Fibroblast of pulmonary artery (primary cell): Measurements from ENCODE around the gene BRINP1.

ENCODE experiments used
- DNase-seq: peaks from one replicate; pipeline ENCODE4 v3.0.0-alpha.2; 2010; ENCODE audit warnings: low read depth
- H3K4me3 ChIP-seq: replicated peaks from 2 replicates; pipeline ENCODE4 v1.5.1; 2011; ENCODE audit warnings: low read depth, mild to moderate bottlenecking, control low read depth, low read length, moderate library complexity
- TF ChIP-seq, protein P1 (sequence below): IDR thresholded peaks from 2 replicates; pipeline ENCODE4 v1.5.1; 2011; ENCODE audit warnings: mild to moderate bottlenecking, control low read depth, low read length, inconsistent platforms; ENCODE audit errors: missing control alignments

Gene BRINP1

DNA sequence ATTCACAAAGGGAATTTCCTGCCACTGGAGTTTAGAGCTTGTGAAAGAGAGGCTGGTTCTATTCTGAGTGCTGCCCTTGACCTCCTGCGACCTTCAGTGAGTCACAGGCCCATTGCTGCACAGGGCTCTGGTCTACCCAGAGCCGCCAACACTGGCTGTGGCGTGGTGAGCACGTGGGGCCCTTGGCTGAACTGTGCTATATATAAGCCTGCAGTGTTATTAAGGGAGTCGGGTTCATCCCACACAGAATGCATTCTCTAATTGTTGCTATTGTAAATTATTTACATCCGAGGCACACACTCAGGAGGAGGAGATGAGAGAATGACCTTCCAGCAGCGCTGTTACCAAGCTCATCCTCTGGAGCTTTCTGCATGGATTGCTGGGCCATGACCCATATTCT lies 47.1 kb downstream of the BRINP1 start:
- H3K4me3 ChIP-seq, result no peak overlapping the region
- TF ChIP-seq, protein P1, sequence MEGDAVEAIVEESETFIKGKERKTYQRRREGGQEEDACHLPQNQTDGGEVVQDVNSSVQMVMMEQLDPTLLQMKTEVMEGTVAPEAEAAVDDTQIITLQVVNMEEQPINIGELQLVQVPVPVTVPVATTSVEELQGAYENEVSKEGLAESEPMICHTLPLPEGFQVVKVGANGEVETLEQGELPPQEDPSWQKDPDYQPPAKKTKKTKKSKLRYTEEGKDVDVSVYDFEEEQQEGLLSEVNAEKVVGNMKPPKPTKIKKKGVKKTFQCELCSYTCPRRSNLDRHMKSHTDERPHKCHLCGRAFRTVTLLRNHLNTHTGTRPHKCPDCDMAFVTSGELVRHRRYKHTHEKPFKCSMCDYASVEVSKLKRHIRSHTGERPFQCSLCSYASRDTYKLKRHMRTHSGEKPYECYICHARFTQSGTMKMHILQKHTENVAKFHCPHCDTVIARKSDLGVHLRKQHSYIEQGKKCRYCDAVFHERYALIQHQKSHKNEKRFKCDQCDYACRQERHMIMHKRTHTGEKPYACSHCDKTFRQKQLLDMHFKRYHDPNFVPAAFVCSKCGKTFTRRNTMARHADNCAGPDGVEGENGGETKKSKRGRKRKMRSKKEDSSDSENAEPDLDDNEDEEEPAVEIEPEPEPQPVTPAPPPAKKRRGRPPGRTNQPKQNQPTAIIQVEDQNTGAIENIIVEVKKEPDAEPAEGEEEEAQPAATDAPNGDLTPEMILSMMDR, result no peak
- DNase-seq, result no peak

DNA sequence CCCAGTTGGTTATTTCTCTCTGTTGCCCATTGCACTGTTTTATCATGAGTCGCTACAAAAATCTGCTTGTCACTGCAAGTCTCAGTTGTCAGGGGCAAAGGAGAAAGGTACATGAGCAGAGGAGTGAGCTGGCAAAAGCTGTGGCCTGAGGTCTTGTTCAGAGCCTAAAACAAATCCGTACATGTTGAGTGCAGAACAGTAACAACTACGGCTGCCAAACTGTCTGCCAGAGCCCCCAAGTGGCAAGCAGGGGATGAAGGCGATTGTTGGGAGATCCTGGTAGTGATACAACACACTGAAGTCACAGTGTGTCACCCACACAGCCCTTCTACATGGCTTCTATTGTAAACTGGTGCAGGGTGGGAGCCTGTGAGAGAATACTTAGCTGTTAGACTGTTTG lies 50.9 kb downstream of the BRINP1 start:
- TF ChIP-seq, protein P1, result no peak
- DNase-seq, result no peak
- no peak overlapping the region for H3K4me3 ChIP-seq

DNA sequence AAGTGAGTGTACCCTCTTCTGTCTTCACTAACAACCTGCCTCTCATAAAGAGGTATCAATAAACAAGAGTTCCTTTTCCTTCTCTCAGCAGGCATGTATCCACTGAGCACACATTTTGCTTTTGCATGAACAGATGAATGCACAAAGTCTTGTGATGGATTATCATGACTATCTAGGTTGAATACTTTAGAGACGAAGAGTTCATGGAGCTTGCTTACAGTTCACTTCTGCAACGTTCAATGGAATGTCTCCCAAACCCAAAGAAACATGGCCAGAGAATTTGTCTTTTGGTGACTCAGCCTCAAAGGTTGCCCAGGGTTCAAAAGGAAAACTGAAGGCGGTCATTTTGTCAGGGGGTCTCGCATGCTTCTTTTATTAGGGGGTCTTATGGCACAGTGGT lies 55.4 kb downstream of the BRINP1 start:
- DNase-seq, result no peak
- no peak overlapping the region for H3K4me3 ChIP-seq
- TF ChIP-seq, protein P1, result no peak

DNA sequence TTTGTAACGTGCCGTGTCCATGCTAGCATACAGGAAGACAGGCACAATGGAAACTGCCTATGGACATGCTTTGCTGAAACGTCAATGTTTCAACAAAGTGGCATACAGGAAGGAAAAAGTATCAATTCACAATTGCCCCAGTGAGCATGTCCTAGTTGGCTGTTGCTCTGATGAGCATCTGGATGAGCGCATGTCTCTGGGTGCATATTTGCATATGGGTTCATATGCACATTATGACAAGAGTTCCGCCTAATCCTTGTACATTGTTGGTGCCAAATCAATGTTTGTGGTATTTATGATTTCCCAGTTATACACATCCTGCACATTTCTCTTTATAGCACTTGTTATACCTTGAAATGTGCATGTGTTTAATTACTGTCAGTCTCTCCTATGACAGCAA lies 58.5 kb downstream of the BRINP1 start:
- no peak for DNase-seq
- H3K4me3 ChIP-seq, result no peak overlapping the region
- TF ChIP-seq, protein P1, result no peak

DNA sequence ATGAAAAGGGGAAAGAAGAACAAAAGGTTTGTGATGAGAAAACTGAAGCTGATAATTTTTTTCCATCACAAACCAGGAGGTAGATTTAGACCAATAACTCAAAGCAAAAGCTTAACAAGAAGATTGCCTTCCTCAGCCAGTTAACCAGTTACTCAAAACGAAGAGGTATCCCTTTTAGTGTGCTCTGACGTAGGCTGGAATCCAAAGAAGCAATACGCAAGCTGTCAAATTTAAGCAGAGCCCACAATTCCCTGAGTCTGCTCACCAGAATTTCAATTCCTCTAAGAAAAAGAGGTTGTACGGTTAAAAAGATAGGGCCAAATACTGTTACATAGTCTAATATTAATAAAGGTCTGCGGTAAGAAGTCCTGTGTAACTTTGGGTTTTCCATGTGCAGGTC lies 61.8 kb downstream of the BRINP1 start:
- TF ChIP-seq, protein P1, result no peak
- no peak overlapping the region for H3K4me3 ChIP-seq
- DNase-seq, result no peak

DNA sequence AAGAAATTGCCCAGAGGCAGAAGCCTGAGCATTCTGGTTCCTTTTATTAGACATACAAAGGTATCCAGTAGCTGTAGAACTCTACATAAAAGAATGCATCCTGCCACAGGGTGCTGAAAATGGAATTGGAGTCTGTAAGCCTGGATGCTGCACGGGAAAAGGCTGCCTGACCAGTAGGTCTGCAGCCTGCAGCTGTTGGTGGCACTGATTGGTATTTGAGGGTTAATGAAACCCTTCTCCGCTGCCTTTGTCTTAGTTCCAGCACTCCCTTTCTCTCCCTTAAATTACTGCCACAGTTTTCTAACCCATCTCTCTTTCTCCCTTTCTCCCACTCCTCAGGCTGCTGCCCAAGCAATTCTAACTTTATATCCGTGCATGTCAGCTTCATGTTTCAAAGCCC lies 64.7 kb downstream of the BRINP1 start:
- TF ChIP-seq, protein P1, result no peak
- no peak overlapping the region for H3K4me3 ChIP-seq
- no peak for DNase-seq

DNA sequence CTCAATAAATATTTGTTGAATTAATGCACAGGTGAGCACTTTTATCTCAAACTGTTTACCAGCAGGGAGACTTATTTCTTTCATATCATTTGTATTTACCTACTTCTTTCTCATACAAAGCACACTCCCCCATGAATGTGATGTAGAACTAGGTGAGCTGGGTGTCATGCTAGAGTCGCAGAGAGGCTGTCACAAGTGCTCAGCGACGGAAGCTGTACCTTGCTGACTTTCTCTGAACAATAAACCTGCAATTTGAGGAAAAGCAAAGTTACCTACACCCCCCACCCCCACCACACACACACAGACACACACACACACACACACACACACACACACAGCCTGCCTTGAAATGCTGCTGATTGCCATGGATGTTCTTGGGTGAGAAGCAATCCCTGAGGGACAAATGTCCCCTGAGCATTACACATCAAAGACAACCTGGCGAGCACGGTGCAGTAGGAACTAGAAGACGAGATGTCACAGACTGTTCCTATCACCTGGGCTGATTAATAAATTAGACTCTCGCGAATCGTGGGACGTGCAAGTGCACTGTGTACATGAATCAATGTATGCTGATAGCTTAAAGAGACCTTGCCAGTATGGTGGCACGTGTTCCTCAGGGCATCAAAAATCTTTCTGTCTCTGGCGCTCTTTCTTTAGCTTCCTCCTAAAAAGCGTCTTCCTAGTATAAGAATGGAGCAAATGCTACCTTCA lies 66.1 kb downstream of the BRINP1 start:
- DNase-seq, result no peak
- TF ChIP-seq, protein P1, result no peak
- H3K4me3 ChIP-seq, result no peak overlapping the region
